ENCODE measurements around the gene HTR7. TPM values are rescaled to one million over a fixed set of nuclear protein-coding genes. Genes with fewer than 3 reads are reported as not detected.
A peak's percentile ranks its signal among the peaks of the same experiment; 100 is the strongest.

HTR7 gene
- total RNA-seq, 2 donors from 2014 or later = 0.62 TPM; not detected in 1

GRCh38 chr10:90871766-90872647, 14.2 kb upstream of the HTR7 start, which contains the start of gene RPP30:
Gene RPP30 (plus strand): TSS chr10:90871974. CDS start chr10:90871987, 13 bp downstream.
- ATAC-seq (peak; percentile 98), DNase-seq (ENCODE audit: low spot score) (peak; percentile 82)
- peaks cover 20% of the 10 kb centered on the region for H3K36me3 Mint-ChIP-seq
- H3K4me1 Mint-ChIP-seq (ENCODE audit: low read depth in 2 of 2) = peaks cover 27 to 39% of the 10 kb centered on the region in 2 donors
- H3K9me3 Mint-ChIP-seq = no peaks in the 10 kb centered on the region
- peak within 1 kb of the TSS; percentile 90 to 94 for H3K27ac Mint-ChIP-seq
- H3K4me3 Mint-ChIP-seq = peak within 1 kb of the TSS; percentile 99
- H3K27me3 Mint-ChIP-seq = peaks cover 18 to 27% of the 10 kb centered on the region in 2 donors

GRCh38 chr10:90871279-90871765, 13.5 kb upstream of the HTR7 start:
- Mint-ChIP-seq H3K27ac (peak overlapping the region; percentile 90 to 94), H3K36me3 (peaks cover 15% of the 10 kb centered on the region), H3K9me3 (no peaks in the 10 kb centered on the region), H3K4me3 (peak overlapping the region; percentile 99), H3K27me3 (peaks cover 22 to 33% of the 10 kb centered on the region in 2 donors), H3K4me1 (ENCODE audit: low read depth in 2 of 2) (peaks cover 27 to 39% of the 10 kb centered on the region in 2 donors)
- ATAC-seq (peak; percentile 70 to 73), DNase-seq (ENCODE audit: low spot score) (no peak)

- Mint-ChIP-seq H3K4me1 (ENCODE audit: low read depth in 2 of 2) (peaks cover 4 to 9% of the 10 kb centered on the region in 2 donors), H3K27me3 (peaks cover 36 to 69% of the 10 kb centered on the region in 2 donors), H3K9me3 (no peaks in the 10 kb centered on the region), H3K36me3 (peaks cover 10% of the 10 kb centered on the region), H3K4me3 (no peak overlapping the region), H3K27ac (no peak overlapping the region)
- no peak for DNase-seq (ENCODE audit: low spot score)
- no peak for ATAC-seq
These were observed 8.3 kb upstream of the HTR7 start for GRCh38 chr10:90866050-90866598.

- peaks cover 0 to 2% of the 10 kb centered on the region in 2 donors for H3K4me1 Mint-ChIP-seq (ENCODE audit: low read depth in 2 of 2)
- no peak overlapping the region for H3K27ac Mint-ChIP-seq
- H3K27me3 Mint-ChIP-seq = peaks cover 33 to 65% of the 10 kb centered on the region in 2 donors
- DNase-seq (ENCODE audit: low spot score) (no peak), ATAC-seq (no peak)
- H3K4me3 Mint-ChIP-seq = no peak overlapping the region
- peaks cover 10% of the 10 kb centered on the region for H3K36me3 Mint-ChIP-seq
- H3K9me3 Mint-ChIP-seq = no peaks in the 10 kb centered on the region
These were observed 7.6 kb upstream of the HTR7 start for GRCh38 chr10:90865401-90865800.

GRCh38 chr10:90862908-90863514, 5.2 kb upstream of the HTR7 start:
- H3K36me3 Mint-ChIP-seq = no peaks in the 10 kb centered on the region
- peaks cover 23 to 42% of the 10 kb centered on the region in 2 donors for H3K27me3 Mint-ChIP-seq
- H3K27ac Mint-ChIP-seq = no peak overlapping the region
- H3K9me3 Mint-ChIP-seq = no peaks in the 10 kb centered on the region
- ATAC-seq (no peak), DNase-seq (ENCODE audit: low spot score) (no peak)
- peaks cover 6 to 15% of the 10 kb centered on the region in 2 donors for H3K4me1 Mint-ChIP-seq (ENCODE audit: low read depth in 2 of 2)
- no peak overlapping the region for H3K4me3 Mint-ChIP-seq

- Mint-ChIP-seq H3K4me1 (ENCODE audit: low read depth in 2 of 2) (peaks cover 6 to 19% of the 10 kb centered on the region in 2 donors), H3K36me3 (no peaks in the 10 kb centered on the region), H3K27ac (no peak overlapping the region), H3K9me3 (no peaks in the 10 kb centered on the region), H3K27me3 (peaks cover 16 to 38% of the 10 kb centered on the region in 2 donors), H3K4me3 (no peak overlapping the region)
- no peak for DNase-seq (ENCODE audit: low spot score)
- no peak for ATAC-seq
These were observed 3.0 kb upstream of the HTR7 start for GRCh38 chr10:90860790-90861189.

DNA sequence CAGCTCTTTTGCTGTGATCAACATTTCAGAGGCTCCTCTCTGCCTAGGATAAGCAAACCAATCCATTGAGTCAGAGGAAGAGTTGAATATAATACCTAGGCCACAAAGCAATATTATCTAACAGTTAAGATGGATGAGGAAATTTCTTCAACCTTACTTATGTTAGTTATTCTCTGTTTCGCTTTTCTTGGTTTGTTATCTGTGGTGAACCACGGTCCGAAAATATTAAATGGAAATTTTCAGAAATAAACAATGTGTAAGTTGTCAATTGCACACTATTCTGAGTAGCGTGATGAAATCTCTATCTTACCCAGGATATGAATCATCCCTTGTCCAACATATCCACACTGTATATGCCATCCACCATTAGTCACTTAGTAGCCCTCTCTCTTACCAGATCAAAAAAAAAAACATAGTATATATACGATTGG, 1.5 kb upstream of the HTR7 start:
- H3K4me3 Mint-ChIP-seq = no peak overlapping the region
- H3K27ac Mint-ChIP-seq = peak overlapping the region in 1 of 2 donors; percentile 11
- DNase-seq (ENCODE audit: low spot score) = no peak
- peaks cover 18 to 48% of the 10 kb centered on the region in 2 donors for H3K27me3 Mint-ChIP-seq
- ATAC-seq = peak; percentile 69 to 70
- H3K4me1 Mint-ChIP-seq (ENCODE audit: low read depth in 2 of 2) = peaks cover 6 to 19% of the 10 kb centered on the region in 2 donors
- H3K9me3 Mint-ChIP-seq = no peaks in the 10 kb centered on the region
- H3K36me3 Mint-ChIP-seq = no peaks in the 10 kb centered on the region

DNA sequence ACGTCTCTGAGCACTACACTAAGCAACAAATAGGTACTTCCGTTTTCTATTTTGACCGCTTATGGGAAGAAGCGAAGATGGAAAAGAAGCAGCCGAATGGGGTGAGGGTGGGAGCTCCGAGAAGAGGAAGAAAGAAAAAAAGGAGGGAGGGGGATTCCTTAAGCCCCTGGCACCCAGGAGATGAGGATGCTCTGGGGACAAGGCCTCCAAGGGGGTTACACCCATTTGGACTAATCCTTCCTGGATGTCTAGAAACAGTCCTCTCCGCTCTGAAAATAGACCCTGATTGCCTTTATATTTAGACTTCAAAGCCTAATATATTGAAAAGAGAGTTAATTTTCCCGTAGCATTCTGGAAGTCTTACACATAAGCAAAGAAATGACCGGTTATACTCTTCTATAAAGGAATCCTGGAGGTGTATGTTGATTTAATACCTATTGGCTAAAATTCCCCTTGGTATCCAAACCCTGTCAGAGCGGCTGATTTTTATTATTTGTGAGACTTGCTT, 676 bp upstream of the HTR7 start:
- Mint-ChIP-seq H3K4me1 (ENCODE audit: low read depth in 2 of 2) (peaks cover 6 to 19% of the 10 kb centered on the region in 2 donors), H3K27ac (peak overlapping the region in 1 of 2 donors; percentile 68), H3K27me3 (peaks cover 19 to 50% of the 10 kb centered on the region in 2 donors), H3K9me3 (no peaks in the 10 kb centered on the region), H3K4me3 (peak overlapping the region; percentile 81), H3K36me3 (no peaks in the 10 kb centered on the region)
- no peak for ATAC-seq
- no peak for DNase-seq (ENCODE audit: low spot score)

DNA sequence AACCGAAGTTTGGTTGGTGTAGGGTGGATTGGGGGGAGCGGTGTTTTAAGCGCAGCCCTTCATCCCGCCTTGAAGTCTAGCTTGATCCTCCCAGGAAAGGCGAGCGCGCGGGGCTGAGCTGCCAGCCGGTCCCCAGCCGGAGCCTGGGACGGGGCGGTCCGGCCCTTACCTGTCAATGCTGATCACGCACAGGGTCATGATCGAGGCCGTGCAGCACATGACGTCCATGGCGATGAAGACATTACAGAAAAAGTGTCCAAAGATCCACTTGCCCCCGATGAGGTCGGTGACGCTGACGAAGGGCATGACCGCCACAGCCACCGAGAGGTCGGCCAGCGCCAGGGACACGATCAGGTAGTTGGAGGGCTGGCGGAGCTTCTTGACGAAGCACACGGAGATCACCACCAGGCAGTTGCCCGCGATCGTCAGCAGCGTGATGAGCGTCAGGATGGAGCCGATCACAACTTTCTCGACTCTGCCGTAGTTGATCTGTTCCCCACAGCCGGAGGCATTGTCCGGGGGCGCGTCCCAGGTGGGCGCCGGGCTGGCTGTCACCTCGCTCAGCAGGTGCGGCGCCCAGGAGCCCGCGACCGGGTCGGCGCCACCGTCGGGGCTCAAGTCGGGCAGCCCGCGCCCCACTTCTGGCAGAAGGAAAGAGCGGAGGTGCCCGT, 740 bp downstream of the HTR7 start:
- Mint-ChIP-seq H3K27me3 (peaks cover 14 to 44% of the 10 kb centered on the region in 2 donors), H3K27ac (peak overlapping the region in 1 of 2 donors; percentile 31), H3K36me3 (no peaks in the 10 kb centered on the region), H3K4me1 (ENCODE audit: low read depth in 2 of 2) (peaks cover 6 to 19% of the 10 kb centered on the region in 2 donors), H3K4me3 (peak overlapping the region; percentile 82), H3K9me3 (no peaks in the 10 kb centered on the region)
- no peak for DNase-seq (ENCODE audit: low spot score)
- ATAC-seq = no peak

- Mint-ChIP-seq H3K9me3 (no peaks in the 10 kb centered on the region), H3K27ac (no peak overlapping the region), H3K36me3 (no peaks in the 10 kb centered on the region), H3K4me1 (ENCODE audit: low read depth in 2 of 2) (peaks cover 6 to 19% of the 10 kb centered on the region in 2 donors), H3K27me3 (peaks cover 18 to 42% of the 10 kb centered on the region in 2 donors), H3K4me3 (peak overlapping the region; percentile 39)
- DNase-seq (ENCODE audit: low spot score) (no peak), ATAC-seq (no peak)
These were observed 1.6 kb downstream of the HTR7 start for GRCh38 chr10:90856261-90856660.

DNA sequence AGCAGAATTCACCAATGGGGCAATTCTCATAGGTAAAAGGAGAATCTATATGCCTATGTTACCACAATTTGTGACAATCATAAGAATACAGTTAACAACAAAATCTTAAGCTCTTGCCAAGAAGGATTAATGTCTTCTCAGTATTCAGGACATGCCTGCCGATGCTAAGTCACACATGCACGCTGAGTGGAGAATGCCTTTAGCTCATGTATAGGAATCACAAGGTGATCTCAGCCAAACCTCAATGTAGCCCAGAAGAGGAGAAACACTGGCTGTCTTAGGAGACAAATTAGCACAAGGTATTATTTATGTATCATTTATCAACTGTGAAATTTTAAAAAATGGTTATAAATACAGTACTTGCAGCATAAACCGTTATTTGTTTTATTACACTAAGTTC, 2.7 kb downstream of the HTR7 start:
- Mint-ChIP-seq H3K4me1 (ENCODE audit: low read depth in 2 of 2) (peaks cover 6 to 19% of the 10 kb centered on the region in 2 donors), H3K9me3 (peaks cover 3% of the 10 kb centered on the region), H3K4me3 (no peak overlapping the region), H3K27me3 (peaks cover 22 to 52% of the 10 kb centered on the region in 2 donors), H3K27ac (no peak overlapping the region), H3K36me3 (peaks cover 10% of the 10 kb centered on the region)
- DNase-seq (ENCODE audit: low spot score) = no peak
- no peak for ATAC-seq

DNA sequence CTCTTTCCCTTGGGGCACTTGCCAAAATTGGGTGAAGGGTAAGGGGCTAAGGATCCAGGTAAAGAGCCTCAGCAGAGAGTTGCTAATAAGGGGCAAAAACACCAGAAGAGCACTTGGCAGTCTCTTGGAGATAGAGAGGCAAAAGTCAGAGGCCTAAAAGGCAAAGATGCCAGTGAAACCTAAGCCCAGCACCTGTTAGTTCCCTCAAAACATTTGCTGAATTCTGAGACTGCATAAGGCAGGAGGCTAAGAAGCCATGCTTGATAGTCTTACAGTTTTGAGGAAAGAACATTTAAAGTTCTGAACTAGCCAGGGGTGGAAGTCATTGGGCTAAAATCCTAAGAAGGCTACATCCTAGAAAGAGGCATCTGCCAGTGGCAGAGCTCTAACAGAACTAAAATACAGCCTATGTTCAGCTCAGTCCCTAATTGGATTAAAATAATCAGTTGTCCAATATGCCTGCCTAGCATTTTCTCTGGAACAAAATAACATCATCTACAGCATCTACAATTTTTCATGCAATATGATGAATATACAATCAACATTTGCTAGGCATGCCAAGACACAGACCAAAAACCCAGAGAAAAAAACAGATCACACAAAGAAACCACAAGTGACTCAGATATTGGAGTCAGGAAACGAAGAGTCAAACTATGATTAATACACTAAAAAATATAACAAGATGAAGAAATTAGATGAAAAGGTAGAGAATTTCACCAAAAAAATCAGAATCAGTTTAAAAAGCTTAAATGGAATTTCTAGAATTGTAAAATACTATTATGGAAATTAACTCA, 7.7 kb downstream of the HTR7 start:
- Mint-ChIP-seq H3K27ac (no peak overlapping the region), H3K4me3 (no peak overlapping the region), H3K4me1 (ENCODE audit: low read depth in 2 of 2) (no peaks in the 10 kb centered on the region), H3K27me3 (peaks cover 26 to 41% of the 10 kb centered on the region in 2 donors), H3K36me3 (peaks cover 11% of the 10 kb centered on the region), H3K9me3 (peaks cover 3% of the 10 kb centered on the region)
- ATAC-seq = no peak
- no peak for DNase-seq (ENCODE audit: low spot score)
